Thyroid gland (tissue), 4 donors: ENCODE measurements around the gene LAMC3.

Source experiments
- POLR2A ChIP-seq, 2 donors: fragments of 450-650 bp; IDR thresholded peaks; one replicate each; pipeline ENCODE4 v1.6.1; 2017; ENCODE audit warnings: antibody characterized with exemption in 2 of 2, mild to moderate bottlenecking in 2 of 2, moderate library complexity in 1 of 2
- TF ChIP-seq, protein P1 (sequence below), 6 experiments: fragments of 200-600 bp in 3 of 6; fragments of 450-650 bp in 3 of 6; sonication (generic) in 3 of 6; IDR thresholded peaks; one replicate each; pipeline ENCODE4 v1.5.1; 2016 to 2019; ENCODE audit warnings: antibody characterized with exemption in 6 of 6, mild to moderate bottlenecking in 2 of 6, inconsistent platforms in 1 of 6, moderate library complexity in 1 of 6

DNA sequence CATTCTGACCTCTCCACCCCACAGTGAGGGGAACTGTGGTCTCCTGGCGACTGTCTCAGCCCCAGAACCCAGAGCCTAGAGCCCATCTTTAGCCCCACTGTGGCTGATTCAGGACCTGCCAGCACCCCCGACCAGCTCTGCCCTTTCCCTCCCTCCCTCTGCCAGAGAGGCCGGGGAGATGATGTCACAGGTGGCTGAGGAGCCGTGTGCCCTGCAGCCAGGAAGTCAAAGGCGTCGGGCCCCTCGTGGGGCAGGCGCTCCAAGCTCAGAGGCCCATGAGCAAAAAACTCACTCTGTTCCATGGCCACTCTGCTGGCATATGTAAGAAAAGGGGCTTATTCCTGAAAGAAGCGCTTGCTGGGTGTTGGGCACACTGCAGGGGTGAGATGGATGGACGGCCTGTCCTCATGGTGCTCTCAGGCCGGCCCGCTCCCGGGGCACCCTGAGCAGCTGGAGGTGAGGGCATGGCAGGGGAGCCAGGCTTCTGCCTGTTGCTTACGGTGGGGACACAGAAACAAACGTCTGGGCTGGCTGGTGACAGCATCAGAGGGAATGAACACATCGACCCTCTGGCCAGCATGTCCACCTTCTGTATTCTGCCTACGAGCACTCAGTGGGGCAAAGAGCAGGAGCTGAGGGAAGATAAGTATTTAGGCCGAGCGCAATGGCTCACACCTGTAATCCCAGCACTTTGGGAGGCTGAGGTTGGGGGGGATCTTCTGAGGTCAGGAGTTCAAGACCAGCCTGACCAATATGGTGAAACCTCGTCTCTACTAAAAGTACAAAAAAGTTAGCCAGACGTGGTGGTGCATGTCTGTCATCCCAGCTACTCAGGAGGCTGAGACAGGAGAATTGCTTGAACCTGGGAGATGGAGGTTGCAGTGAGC lies 41.1 kb downstream of the LAMC3 start:
- TF ChIP-seq, protein P1, sequence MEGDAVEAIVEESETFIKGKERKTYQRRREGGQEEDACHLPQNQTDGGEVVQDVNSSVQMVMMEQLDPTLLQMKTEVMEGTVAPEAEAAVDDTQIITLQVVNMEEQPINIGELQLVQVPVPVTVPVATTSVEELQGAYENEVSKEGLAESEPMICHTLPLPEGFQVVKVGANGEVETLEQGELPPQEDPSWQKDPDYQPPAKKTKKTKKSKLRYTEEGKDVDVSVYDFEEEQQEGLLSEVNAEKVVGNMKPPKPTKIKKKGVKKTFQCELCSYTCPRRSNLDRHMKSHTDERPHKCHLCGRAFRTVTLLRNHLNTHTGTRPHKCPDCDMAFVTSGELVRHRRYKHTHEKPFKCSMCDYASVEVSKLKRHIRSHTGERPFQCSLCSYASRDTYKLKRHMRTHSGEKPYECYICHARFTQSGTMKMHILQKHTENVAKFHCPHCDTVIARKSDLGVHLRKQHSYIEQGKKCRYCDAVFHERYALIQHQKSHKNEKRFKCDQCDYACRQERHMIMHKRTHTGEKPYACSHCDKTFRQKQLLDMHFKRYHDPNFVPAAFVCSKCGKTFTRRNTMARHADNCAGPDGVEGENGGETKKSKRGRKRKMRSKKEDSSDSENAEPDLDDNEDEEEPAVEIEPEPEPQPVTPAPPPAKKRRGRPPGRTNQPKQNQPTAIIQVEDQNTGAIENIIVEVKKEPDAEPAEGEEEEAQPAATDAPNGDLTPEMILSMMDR (IDR thresholded peaks at IDR 0.05): no peak
- TF ChIP-seq POLR2A (IDR thresholded peaks at IDR 0.05): no peak
